Muscle layer of colon (tissue), 2 donors: ENCODE data around the gene ELF1.
"Not testable (repeated sequence)": the region's sequence is repeated elsewhere in the genome, so short reads cannot be mapped to it uniquely, and the experiment has no call there.

Experiments used
- H3K27ac ChIP-seq: one replicate; pipeline ENCODE4 v1.7.0; 2013; ENCODE audit warnings: low read depth, mild to moderate bottlenecking, low read length, moderate library complexity
- H3K27me3 ChIP-seq, 2 donors: one replicate each; pipeline ENCODE4 v1.7.0; 2013; ENCODE audit warnings: low read length in 2 of 2, mild to moderate bottlenecking in 2 of 2; ENCODE audit not compliant: insufficient read depth in 2 of 2, control insufficient read depth in 1 of 2
- H3K36me3 ChIP-seq: one replicate; pipeline ENCODE4 v1.7.0; 2013; ENCODE audit warnings: mild to moderate bottlenecking, low read length; ENCODE audit not compliant: insufficient read depth
- H3K4me1 ChIP-seq: one replicate; pipeline ENCODE4 v1.7.0; 2013; ENCODE audit warnings: mild to moderate bottlenecking, low read length; ENCODE audit not compliant: insufficient read depth
- H3K4me3 ChIP-seq, 2 donors: one replicate each; pipeline ENCODE4 v1.7.0; 2013; ENCODE audit warnings: low read length in 2 of 2, low read depth in 1 of 2, mild to moderate bottlenecking in 1 of 2, moderate library complexity in 1 of 2
- H3K9ac ChIP-seq: one replicate; pipeline ENCODE4 v1.7.0; 2013; ENCODE audit warnings: low read length
- H3K9me3 ChIP-seq: one replicate; pipeline ENCODE4 v1.7.0; 2013; ENCODE audit warnings: mild to moderate bottlenecking, low read length
- donor health status: abdominal sarcoma.
- donor health status: Adenocarcinoma of cecum.

ELF1 gene

DNA sequence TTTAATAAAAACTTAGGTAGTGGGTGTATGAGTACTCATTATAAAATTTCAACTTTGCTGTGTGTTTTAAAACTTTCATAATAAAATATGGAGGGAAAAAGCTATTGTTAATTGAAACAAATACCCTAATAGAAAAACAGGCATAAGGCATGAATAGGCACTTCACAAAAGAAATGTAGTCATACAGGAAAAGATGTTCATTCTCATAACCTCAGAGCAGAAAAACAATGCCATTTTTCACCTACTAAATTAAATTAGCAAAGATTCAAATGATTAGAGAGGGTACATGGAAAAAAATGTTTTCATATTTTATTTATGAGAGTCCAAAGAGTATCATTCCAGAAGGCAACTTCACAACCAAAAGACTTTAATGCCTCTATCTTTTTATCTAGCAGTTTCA, 20.6 kb upstream of the ELF1 start:
- Histone ChIP-seq H3K9ac (no peak overlapping the region), H3K27ac (no peak overlapping the region), H3K4me3 (no peak overlapping the region), H3K27me3 (no peaks in the 10 kb centered on the region), H3K9me3 (no peaks in the 10 kb centered on the region), H3K4me1 (no peaks in the 10 kb centered on the region), H3K36me3 (no peaks in the 10 kb centered on the region)

DNA sequence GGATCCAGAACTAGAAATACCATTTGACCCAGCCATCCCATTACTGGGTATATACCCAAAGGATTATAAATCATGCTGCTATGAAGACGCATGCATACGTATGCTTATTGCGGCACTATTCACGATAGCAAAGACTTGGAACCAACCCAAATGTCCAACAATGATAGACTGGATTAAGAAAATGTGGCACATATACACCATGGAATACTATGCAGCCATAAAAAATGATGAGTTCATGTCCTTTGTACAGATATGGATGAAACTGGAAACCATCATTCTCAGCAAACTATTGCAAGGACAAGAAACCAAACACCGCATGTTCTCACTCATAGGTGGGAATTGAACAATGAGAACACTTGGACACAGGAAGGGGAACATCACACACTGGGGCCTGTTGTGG, 17.4 kb upstream of the ELF1 start:
- not testable (repeated sequence) for H3K27me3 ChIP-seq, H3K9ac ChIP-seq, H3K4me1 ChIP-seq, H3K27ac ChIP-seq, H3K9me3 ChIP-seq, H3K4me3 ChIP-seq, H3K36me3 ChIP-seq

DNA sequence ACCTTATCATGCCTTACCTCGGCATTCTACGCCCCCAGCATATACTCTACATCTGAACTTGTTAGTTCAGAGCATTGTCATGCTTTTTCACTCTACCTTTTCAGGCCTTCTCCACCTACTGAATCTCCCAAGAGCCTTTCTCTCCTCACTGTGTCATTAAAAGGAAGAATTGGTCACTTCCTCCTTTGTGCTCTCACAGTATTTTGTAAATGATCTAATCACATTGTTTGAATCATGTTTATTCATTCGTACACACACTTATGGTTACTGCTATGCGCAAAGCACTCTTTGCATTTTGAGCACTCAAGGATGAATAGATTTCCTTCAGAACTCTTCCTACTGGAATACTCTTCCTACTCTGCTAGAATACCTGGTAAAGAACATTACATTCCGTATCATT, 15.8 kb upstream of the ELF1 start:
- H3K27me3 ChIP-seq, result no peaks in the 10 kb centered on the region
- H3K4me3 ChIP-seq, result no peak overlapping the region
- no peak overlapping the region for H3K9ac ChIP-seq
- H3K27ac ChIP-seq, result no peak overlapping the region
- H3K4me1 ChIP-seq, result peaks cover 6% of the 10 kb centered on the region
- H3K36me3 ChIP-seq, result no peaks in the 10 kb centered on the region
- H3K9me3 ChIP-seq, result no peaks in the 10 kb centered on the region

DNA sequence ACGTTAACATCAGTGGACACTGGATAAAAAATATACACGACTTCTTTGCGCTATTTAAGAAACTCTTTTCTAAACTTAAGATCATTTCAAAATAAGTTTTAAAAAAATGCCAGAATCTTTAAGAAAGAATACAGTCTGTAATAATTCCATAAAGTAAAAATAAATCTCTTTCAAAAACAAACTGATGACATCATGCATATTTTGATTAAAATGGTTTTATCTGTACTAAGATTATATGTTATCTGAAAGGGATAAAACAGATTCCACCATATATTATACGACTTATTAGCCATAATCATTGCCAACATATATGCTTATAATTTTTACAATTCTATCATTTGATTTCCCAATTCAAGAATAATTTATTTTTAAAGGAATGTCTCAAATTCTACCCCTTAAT, 15.3 kb upstream of the ELF1 start:
- Histone ChIP-seq H3K27me3 (no peaks in the 10 kb centered on the region), H3K27ac (no peak overlapping the region), H3K9me3 (no peaks in the 10 kb centered on the region), H3K36me3 (no peaks in the 10 kb centered on the region), H3K9ac (no peak overlapping the region), H3K4me1 (peaks cover 6% of the 10 kb centered on the region), H3K4me3 (no peak overlapping the region)

DNA sequence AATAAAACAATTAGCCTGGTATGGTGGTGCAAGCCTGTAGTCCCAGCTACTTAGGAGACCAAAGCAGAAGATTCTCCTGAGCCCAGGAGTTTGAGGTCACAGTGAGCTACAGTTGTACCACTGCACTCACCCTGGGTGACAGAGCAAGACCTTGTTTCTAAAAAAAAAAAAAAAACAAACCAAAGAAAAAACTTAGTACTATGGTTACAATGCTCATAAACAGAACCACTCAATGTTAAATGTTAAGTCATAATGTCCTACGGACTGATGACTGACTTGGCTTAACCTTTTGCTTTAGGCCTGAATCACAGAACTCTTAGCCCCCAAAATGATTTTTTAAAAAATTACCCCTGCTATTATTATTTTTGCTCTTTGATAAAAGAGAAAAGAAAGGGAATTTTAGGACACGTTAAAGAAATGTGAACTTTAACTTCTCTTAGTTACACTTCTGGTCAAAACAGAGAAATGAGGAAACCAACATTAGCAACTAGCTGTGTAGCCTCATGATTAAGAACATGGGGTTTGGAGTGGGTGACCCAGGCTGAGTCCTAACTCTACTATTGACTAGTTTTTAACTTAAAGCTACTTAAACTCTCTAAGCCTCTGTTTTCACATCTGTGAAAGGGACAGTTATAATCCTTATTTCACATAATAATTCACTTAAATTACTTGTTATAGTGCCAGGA, 13.7 kb upstream of the ELF1 start:
- Histone ChIP-seq H3K9ac (no peak overlapping the region), H3K27ac (no peak overlapping the region), H3K4me1 (peaks cover 6% of the 10 kb centered on the region), H3K36me3 (no peaks in the 10 kb centered on the region), H3K4me3 (no peak overlapping the region), H3K9me3 (no peaks in the 10 kb centered on the region), H3K27me3 (no peaks in the 10 kb centered on the region)

DNA sequence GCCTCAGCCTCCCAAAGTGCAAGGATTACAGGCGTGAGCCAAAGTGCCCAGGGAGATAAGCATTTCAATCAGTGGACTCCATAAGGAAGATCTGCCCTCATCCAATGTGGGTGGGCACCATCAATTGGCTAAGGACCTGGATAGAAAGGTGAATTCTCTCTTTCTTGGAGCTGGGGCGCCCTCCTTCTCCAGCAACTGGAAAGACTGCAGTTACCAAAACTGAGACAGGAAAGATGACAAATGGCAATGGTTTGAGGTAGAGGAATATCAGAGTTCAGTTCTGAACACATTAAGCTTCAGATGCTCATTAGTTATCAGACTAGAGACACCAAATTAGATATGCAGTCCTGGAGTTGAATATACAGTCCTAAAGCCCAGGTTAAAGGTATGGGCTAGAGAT, 10.5 kb upstream of the ELF1 start:
- Histone ChIP-seq H3K27ac (no peak overlapping the region), H3K9me3 (no peaks in the 10 kb centered on the region), H3K4me3 (no peak overlapping the region), H3K27me3 (no peaks in the 10 kb centered on the region), H3K9ac (no peak overlapping the region), H3K36me3 (no peaks in the 10 kb centered on the region), H3K4me1 (peaks cover 6% of the 10 kb centered on the region)

DNA sequence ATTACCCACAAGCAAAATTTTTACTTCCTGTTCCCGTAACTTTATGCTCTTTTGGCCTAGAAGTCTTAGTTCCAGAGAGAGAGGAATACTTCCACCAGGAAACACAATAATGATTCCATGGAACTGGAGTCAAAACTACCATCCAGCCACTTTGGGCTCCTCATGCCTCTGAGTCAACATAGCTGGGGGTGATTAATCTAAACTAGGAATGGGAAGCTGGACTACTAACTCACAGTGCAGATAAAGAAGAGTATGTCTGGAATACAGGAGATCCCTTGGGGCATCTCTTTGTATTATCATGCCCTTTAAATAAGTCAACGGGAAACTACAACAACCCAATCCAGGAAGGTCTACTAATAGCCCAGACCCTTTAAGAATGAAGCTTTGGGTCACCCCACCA, 8.9 kb upstream of the ELF1 start:
- H3K36me3 ChIP-seq, result no peaks in the 10 kb centered on the region
- H3K27ac ChIP-seq, result no peak overlapping the region
- H3K27me3 ChIP-seq, result no peaks in the 10 kb centered on the region
- no peaks in the 10 kb centered on the region for H3K9me3 ChIP-seq
- no peaks in the 10 kb centered on the region for H3K4me1 ChIP-seq
- no peak overlapping the region for H3K4me3 ChIP-seq
- no peak overlapping the region for H3K9ac ChIP-seq

DNA sequence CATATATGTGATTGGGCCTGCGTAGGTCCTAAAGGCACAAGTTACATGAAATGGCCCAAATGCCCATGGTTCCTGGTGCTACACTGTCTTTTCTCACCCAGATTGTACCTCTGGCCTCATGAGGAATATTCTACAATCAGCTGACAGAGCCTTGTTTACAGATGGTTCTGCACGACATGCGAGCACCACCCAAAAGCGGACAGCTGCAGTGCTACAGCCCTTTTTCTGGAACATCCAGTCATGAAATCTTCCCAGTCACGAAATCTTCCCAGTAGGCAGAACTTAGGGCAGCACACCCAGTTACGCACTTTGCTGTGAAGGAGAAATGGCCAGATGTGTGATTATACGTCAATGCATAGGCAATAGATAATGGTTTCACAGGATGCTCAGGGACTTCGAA, 7.7 kb upstream of the ELF1 start:
- H3K9ac ChIP-seq, result no peak overlapping the region
- no peak overlapping the region for H3K4me3 ChIP-seq
- H3K9me3 ChIP-seq, result no peaks in the 10 kb centered on the region
- no peaks in the 10 kb centered on the region for H3K4me1 ChIP-seq
- no peaks in the 10 kb centered on the region for H3K36me3 ChIP-seq
- no peak overlapping the region for H3K27ac ChIP-seq
- no peaks in the 10 kb centered on the region for H3K27me3 ChIP-seq

DNA sequence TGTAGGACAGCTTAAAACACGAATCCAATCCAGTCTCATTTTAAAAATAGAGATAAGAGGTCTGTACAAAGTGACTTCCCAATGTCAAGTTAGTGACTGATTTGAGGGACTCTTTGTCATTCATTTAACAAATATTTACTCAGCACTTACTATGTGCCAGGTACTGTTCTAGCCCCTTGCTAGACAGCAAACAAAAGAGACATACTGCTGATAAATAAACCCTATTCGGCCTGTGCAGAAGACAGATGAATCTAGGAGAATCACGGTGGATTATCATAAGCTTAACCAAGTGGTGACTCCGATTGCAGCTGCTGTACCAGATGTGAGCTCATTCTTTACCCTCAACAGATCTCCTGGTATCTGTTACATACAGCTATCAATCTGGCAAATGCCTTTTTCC, 6.4 kb upstream of the ELF1 start:
- Histone ChIP-seq H3K27ac (no peak overlapping the region), H3K9ac (no peak overlapping the region), H3K4me1 (peaks cover 9% of the 10 kb centered on the region), H3K9me3 (no peaks in the 10 kb centered on the region), H3K4me3 (no peak overlapping the region), H3K27me3 (no peaks in the 10 kb centered on the region), H3K36me3 (no peaks in the 10 kb centered on the region)

DNA sequence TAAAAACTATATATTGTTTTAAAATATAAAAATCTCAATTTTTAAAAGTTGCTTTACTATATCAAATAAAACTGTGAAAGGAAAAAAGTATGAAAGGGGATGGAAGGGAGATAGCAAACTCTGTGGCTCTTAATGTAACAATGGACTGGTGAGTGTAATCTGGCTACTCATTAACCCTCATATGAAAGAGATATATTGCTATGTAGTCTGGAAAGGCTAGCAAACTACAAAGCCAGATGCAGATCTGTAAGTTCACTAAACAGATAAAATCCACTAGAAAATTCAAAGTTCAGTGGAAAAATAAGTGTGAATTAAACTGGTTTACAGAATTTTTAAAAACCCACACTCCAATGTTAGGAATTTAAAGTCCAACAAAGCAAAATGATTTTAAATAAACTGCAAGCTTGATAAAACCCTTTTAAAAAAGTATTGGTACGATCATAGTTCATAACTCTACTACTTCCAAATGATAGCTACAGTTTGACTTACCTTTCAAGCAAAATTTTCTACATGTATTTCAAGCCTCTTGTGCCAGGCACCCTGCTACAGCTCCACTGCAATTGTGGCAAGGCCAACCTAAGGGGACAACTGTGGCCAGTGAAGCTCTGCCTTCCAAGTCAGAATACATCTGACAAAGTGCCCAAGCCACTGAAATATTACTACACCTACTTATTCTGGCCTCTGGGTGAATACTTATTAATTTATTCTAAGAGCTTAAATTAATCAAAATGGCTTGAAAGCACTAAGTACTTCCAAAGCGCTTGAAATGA, 647 bp upstream of the ELF1 start:
- Histone ChIP-seq H3K4me1 (peaks cover 18% of the 10 kb centered on the region), H3K9me3 (no peaks in the 10 kb centered on the region), H3K36me3 (no peaks in the 10 kb centered on the region), H3K27ac (no peak overlapping the region), H3K27me3 (no peaks in the 10 kb centered on the region), H3K9ac (no peak overlapping the region), H3K4me3 (no peak overlapping the region)

DNA sequence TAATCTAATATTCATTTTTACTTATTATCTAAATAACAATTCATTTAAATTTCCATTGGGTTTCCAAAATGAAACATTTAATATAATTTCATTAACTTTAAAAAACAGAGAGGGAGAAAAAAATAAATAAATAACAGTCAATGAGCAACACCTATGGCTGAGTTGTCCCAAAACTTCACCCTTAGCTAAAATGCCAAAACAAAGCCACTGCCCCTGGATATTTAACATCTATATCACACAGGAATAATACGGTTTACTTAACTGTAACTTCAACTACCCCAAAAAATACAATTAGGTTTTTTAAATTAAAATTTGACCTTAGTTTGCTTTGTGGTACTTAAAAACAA, 541 bp downstream of the ELF1 start:
- no peak overlapping the region for H3K4me3 ChIP-seq
- no peak overlapping the region for H3K27ac ChIP-seq
- H3K4me1 ChIP-seq, result peaks cover 23% of the 10 kb centered on the region
- no peaks in the 10 kb centered on the region for H3K9me3 ChIP-seq
- no peaks in the 10 kb centered on the region for H3K27me3 ChIP-seq
- H3K36me3 ChIP-seq, result no peaks in the 10 kb centered on the region
- H3K9ac ChIP-seq, result no peak overlapping the region
